ENCODE results near the gene LDLRAD4. TPM values are rescaled to one million over a fixed set of nuclear protein-coding genes. Genes with fewer than 3 reads are reported as not detected.

Gene LDLRAD4
- total and polyA plus RNA-seq, 9 of the 15 experiments (the other 6 are each of a cell fraction or from before 2014, with no cell fraction given), result 0.01 TPM; not detected in 8

DNA sequence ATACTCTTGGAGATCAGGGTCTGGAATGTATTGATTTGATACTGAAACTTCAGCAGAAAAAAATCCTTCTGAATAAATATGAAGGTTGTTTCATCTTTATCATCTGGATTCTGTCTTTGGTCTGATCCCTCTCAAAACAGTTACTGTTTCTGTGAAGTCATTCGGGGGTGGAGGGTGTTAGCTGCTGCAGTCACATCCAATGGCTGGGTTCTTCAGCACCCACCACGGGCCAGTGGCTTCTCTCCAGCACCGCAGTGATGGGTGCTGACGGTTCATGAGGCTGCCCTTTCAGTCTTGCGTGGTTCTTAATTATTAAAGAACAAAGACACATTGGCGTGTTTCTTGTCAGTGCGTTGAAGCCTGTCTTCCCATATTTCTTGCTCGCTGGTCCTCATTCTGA lies 148.0 kb downstream of the LDLRAD4 start:
- no peaks in the 10 kb centered on the region for H3K9me1 ChIP-seq (ENCODE audit: control insufficient read depth, insufficient read depth, low read length)
- no peak overlapping the region for H3K9ac ChIP-seq (ENCODE audit: insufficient read depth in 1 of 2, low read depth in 2 of 2, low read length in 2 of 2)
- no TSS peak for BruUV-seq (replicated peaks)
- intact Hi-C loops (cut with micrococcal nuclease) (no loop called here), in situ Hi-C loops (cut with MboI) (no loop called here)
- no peaks in the 10 kb centered on the region for H4K20me1 ChIP-seq (replicated peaks; ENCODE audit: control insufficient read depth, insufficient read depth, low read length)
- no peak for ATAC-seq
- DNase-seq (ENCODE audit: extremely low read depth in 1 of 4, low spot score in 3 of 4), result no peak
- H3K36me3 ChIP-seq (ENCODE audit: control insufficient read depth, insufficient read depth, low read length), result no peaks in the 10 kb centered on the region
- 0% methylated on average over 8 of the region's 8 CpGs for WGBS (ENCODE audit: insufficient coverage, low coverage, missing lambda C conversion rate)
- no peaks in the 10 kb centered on the region for H3K79me2 ChIP-seq (ENCODE audit: control insufficient read depth, insufficient read depth, low read length)
- H3K9me3 ChIP-seq (replicated peaks; ENCODE audit: control insufficient read depth, insufficient read depth, low read depth, low read length), result no peaks in the 10 kb centered on the region
- H3K27me3 ChIP-seq (ENCODE audit: control insufficient read depth in 2 of 2, insufficient read depth in 2 of 2, low read length in 2 of 2), result peaks cover 13 to 38% of the 10 kb centered on the region in 2 experiments; a peak in 3 of 5 replicates
- no peak overlapping the region for H3K4me2 ChIP-seq (ENCODE audit: insufficient read depth, low read length)
- no peaks in the 10 kb centered on the region for H3K4me1 ChIP-seq (replicated peaks in 1 of 2; ENCODE audit: control insufficient read depth in 2 of 2, insufficient read depth in 2 of 2, low read length in 2 of 2)
- H3K27ac ChIP-seq (ENCODE audit: extremely low read depth, low read depth, low read length), result no peak overlapping the region
- TF ChIP-seq FOXA3 (CRISPR knock-in tag; conservative IDR thresholded peaks at IDR 0.05 in 1 of 2, IDR thresholded peaks at IDR 0.05 in 1 of 2), result no peak
- TF ChIP-seq PTBP1 (IDR thresholded peaks at IDR 0.05; ENCODE audit: low read depth, low read length), result no peak
- TF ChIP-seq BRF1 (IDR thresholded peaks at IDR 0.05; ENCODE audit: borderline replicate concordance, extremely low read depth, insufficient read length), result no peak
- TF ChIP-seq TRIM28 (IDR thresholded peaks at IDR 0.05), result no peak
- TF ChIP-seq MITF (IDR thresholded peaks at IDR 0.05), result no peak
- TF ChIP-seq ZNF696 (CRISPR knock-in tag; conservative IDR thresholded peaks at IDR 0.05), result no peak
- no peak for TF ChIP-seq TSC22D4 (tag; IDR thresholded peaks at IDR 0.05)
- no peak for TF ChIP-seq MAX (CRISPR knock-in tag; IDR thresholded peaks at IDR 0.05)
- TF ChIP-seq MBD2 (IDR thresholded peaks at IDR 0.05; ENCODE audit: borderline replicate concordance, low read depth), result no peak
- no peak for TF ChIP-seq RCOR1 (IDR thresholded peaks at IDR 0.05; ENCODE audit: borderline replicate concordance in 1 of 2, low read depth in 2 of 2, low read length in 2 of 2)
- no peak for FAIRE-seq
- no peak overlapping the region for H2AFZ ChIP-seq (ENCODE audit: low read depth, low read length)
- ChIA-PET CTCF (ENCODE audit: low intra/inter-chr PET ratio) (no interaction called here), POLR2A (interaction anchor here (0.7 kb wide), 1 partner anchor 13 kb away, joined by 3 read pairs; no protein-coding TSS in a partner anchor)
- no peak overlapping the region for H3K4me3 ChIP-seq

Measured in K562 (cell line).